ENCODE data around the gene MPRIP. TPM values are rescaled to one million over a fixed set of nuclear protein-coding genes. Genes with fewer than 3 reads are reported as not detected.

MPRIP gene
- polyA plus RNA-seq, 1 donor from 2014 or later: 47.3 TPM

DNA sequence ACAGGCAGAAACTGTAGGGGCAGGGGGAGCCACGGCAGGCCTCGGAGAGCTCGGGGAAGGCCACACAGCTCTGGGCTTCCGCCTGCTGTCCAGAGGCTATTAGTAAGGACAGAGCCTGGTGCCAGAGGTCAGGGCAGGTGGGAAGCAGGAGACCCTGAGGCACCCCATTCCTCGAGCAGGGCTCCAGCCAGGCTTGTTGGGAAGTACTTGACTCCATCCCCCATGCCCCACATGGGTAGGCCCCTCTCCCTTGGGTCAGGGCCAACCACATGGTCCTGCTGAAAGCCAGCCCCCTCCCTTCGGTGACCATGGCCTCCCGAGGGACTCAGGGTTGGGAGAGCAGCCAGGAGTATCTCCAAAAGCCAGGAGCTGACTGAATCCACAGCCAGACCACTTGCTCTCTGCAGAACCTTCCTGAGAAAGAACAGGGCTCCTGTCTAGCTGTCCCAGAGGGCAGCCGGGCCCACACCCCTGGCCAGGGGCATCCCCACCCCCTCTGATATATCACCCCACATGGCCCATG, 17.4 kb upstream of the MPRIP start:
- H3K9me3 ChIP-seq (ENCODE audit: low read length): no peaks in the 10 kb centered on the region
- no peaks in the 10 kb centered on the region for H3F3A ChIP-seq (ENCODE audit: insufficient read depth, low read length, poor library complexity, severe bottlenecking)
- no peak for TF ChIP-seq RAD21 (conservative IDR thresholded peaks at IDR 0.05)
- no peak for TF ChIP-seq MXI1 (conservative IDR thresholded peaks at IDR 0.05; ENCODE audit: poor library complexity, severe bottlenecking)
- TF ChIP-seq SMC3 (conservative IDR thresholded peaks at IDR 0.05; ENCODE audit: poor library complexity): no peak
- TF ChIP-seq EP300 (conservative IDR thresholded peaks at IDR 0.05; ENCODE audit: poor library complexity, severe bottlenecking): no peak
- TF ChIP-seq, protein P1, sequence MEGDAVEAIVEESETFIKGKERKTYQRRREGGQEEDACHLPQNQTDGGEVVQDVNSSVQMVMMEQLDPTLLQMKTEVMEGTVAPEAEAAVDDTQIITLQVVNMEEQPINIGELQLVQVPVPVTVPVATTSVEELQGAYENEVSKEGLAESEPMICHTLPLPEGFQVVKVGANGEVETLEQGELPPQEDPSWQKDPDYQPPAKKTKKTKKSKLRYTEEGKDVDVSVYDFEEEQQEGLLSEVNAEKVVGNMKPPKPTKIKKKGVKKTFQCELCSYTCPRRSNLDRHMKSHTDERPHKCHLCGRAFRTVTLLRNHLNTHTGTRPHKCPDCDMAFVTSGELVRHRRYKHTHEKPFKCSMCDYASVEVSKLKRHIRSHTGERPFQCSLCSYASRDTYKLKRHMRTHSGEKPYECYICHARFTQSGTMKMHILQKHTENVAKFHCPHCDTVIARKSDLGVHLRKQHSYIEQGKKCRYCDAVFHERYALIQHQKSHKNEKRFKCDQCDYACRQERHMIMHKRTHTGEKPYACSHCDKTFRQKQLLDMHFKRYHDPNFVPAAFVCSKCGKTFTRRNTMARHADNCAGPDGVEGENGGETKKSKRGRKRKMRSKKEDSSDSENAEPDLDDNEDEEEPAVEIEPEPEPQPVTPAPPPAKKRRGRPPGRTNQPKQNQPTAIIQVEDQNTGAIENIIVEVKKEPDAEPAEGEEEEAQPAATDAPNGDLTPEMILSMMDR (IDR thresholded peaks at IDR 0.05; ENCODE audit: poor library complexity, severe bottlenecking): no peak
- TF ChIP-seq, protein P2, sequence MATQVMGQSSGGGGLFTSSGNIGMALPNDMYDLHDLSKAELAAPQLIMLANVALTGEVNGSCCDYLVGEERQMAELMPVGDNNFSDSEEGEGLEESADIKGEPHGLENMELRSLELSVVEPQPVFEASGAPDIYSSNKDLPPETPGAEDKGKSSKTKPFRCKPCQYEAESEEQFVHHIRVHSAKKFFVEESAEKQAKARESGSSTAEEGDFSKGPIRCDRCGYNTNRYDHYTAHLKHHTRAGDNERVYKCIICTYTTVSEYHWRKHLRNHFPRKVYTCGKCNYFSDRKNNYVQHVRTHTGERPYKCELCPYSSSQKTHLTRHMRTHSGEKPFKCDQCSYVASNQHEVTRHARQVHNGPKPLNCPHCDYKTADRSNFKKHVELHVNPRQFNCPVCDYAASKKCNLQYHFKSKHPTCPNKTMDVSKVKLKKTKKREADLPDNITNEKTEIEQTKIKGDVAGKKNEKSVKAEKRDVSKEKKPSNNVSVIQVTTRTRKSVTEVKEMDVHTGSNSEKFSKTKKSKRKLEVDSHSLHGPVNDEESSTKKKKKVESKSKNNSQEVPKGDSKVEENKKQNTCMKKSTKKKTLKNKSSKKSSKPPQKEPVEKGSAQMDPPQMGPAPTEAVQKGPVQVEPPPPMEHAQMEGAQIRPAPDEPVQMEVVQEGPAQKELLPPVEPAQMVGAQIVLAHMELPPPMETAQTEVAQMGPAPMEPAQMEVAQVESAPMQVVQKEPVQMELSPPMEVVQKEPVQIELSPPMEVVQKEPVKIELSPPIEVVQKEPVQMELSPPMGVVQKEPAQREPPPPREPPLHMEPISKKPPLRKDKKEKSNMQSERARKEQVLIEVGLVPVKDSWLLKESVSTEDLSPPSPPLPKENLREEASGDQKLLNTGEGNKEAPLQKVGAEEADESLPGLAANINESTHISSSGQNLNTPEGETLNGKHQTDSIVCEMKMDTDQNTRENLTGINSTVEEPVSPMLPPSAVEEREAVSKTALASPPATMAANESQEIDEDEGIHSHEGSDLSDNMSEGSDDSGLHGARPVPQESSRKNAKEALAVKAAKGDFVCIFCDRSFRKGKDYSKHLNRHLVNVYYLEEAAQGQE (IDR thresholded peaks at IDR 0.05; ENCODE audit: borderline replicate concordance): no peak
- no peak for TF ChIP-seq EZH2 (IDR thresholded peaks at IDR 0.05; ENCODE audit: borderline replicate concordance, insufficient read depth, low read length, poor library complexity, severe bottlenecking)
- TF ChIP-seq TAF1 (IDR thresholded peaks at IDR 0.05; ENCODE audit: low read depth): no peak
- TF ChIP-seq POLR2AphosphoS5 (IDR thresholded peaks at IDR 0.05): no peak
- no peak overlapping the region for H3K27ac ChIP-seq (ENCODE audit: low read length)
- H3K4me2 ChIP-seq (ENCODE audit: low read length): no peak overlapping the region
- H3K27me3 ChIP-seq (ENCODE audit: insufficient read depth, low read depth, low read length): no peaks in the 10 kb centered on the region
- no peak overlapping the region for H2AFZ ChIP-seq (ENCODE audit: low read depth, low read length)
- H3K79me2 ChIP-seq (replicated peaks; ENCODE audit: insufficient read depth, low read length): no peaks in the 10 kb centered on the region
- no peak overlapping the region for H3K9ac ChIP-seq (ENCODE audit: low read length)
- no peaks in the 10 kb centered on the region for H4K20me1 ChIP-seq (ENCODE audit: insufficient read depth)
- H3K4me3 ChIP-seq (ENCODE audit: low read length): no peak overlapping the region
- no peaks in the 10 kb centered on the region for H3K9me2 ChIP-seq (ENCODE audit: insufficient read depth, low read length)
- no peaks in the 10 kb centered on the region for H3K36me3 ChIP-seq (ENCODE audit: insufficient read depth, low read length)

DNA sequence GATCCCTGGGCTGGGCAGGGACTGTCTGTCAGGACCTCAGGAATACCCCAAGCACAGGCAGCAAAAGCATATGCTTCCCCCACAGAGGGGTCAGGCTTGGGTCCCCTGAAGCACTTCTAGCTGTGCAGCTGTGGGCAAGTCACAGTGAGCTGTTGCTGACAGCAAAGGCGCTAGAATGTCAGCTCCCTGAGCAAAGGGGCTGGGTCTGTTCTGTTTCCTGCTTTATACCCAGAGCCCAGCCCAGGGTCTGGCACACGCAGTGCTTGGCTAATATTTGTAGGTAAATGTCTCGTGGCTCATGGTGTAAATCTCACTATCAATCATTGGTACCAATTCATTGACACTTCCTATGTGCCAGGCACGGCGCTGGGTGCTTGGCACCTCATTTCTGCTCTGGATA, 16.6 kb upstream of the MPRIP start:
- no peaks in the 10 kb centered on the region for H3K36me3 ChIP-seq (ENCODE audit: insufficient read depth, low read length)
- H3K9ac ChIP-seq (ENCODE audit: low read length): no peak overlapping the region
- H2AFZ ChIP-seq (ENCODE audit: low read depth, low read length): no peak overlapping the region
- H3K9me3 ChIP-seq (ENCODE audit: low read length): no peaks in the 10 kb centered on the region
- no peak overlapping the region for H3K27ac ChIP-seq (ENCODE audit: low read length)
- H3K4me3 ChIP-seq (ENCODE audit: low read length): no peak overlapping the region
- no peak for TF ChIP-seq EP300 (conservative IDR thresholded peaks at IDR 0.05; ENCODE audit: poor library complexity, severe bottlenecking)
- TF ChIP-seq EZH2 (IDR thresholded peaks at IDR 0.05; ENCODE audit: borderline replicate concordance, insufficient read depth, low read length, poor library complexity, severe bottlenecking): no peak
- no peak for TF ChIP-seq POLR2AphosphoS5 (IDR thresholded peaks at IDR 0.05)
- no peak for TF ChIP-seq SMC3 (conservative IDR thresholded peaks at IDR 0.05; ENCODE audit: poor library complexity)
- H3K4me2 ChIP-seq (ENCODE audit: low read length): no peak overlapping the region
- no peaks in the 10 kb centered on the region for H3K27me3 ChIP-seq (ENCODE audit: insufficient read depth, low read depth, low read length)
- no peaks in the 10 kb centered on the region for H4K20me1 ChIP-seq (ENCODE audit: insufficient read depth)
- H3K9me2 ChIP-seq (ENCODE audit: insufficient read depth, low read length): no peaks in the 10 kb centered on the region
- no peaks in the 10 kb centered on the region for H3F3A ChIP-seq (ENCODE audit: insufficient read depth, low read length, poor library complexity, severe bottlenecking)
- no peaks in the 10 kb centered on the region for H3K79me2 ChIP-seq (replicated peaks; ENCODE audit: insufficient read depth, low read length)
